Measurements from ENCODE around the gene TRPM1. TPM values are rescaled to one million over a fixed set of nuclear protein-coding genes. Genes with fewer than 3 reads are reported as not detected.

The TRPM1 gene
- total RNA-seq, 1 experiment from 2014 or later = not detected

GRCh38 chr15:31049682-31050615 lies 51.6 kb downstream of the TRPM1 start:
- no peak for DNase-seq (ENCODE audit: low read depth)

- no peak for DNase-seq (ENCODE audit: low read depth)
Observed at GRCh38 chr15:31049111-31049510, 52.4 kb downstream of the TRPM1 start.

GRCh38 chr15:31047437-31047836 lies 54.1 kb downstream of the TRPM1 start:
- no peak for DNase-seq (ENCODE audit: low read depth)

GRCh38 chr15:31046759-31047359 lies 54.7 kb downstream of the TRPM1 start:
- no peak for DNase-seq (ENCODE audit: low read depth)

- DNase-seq (ENCODE audit: low read depth) = no peak
Observed at GRCh38 chr15:31045606-31046005, 55.9 kb downstream of the TRPM1 start.

GRCh38 chr15:31042751-31043150 lies 58.8 kb downstream of the TRPM1 start:
- DNase-seq (ENCODE audit: low read depth) = no peak

- DNase-seq (ENCODE audit: low read depth) = no peak
Observed at GRCh38 chr15:31041610-31042009, 59.9 kb downstream of the TRPM1 start.

GRCh38 chr15:31040611-31041010 lies 60.9 kb downstream of the TRPM1 start:
- DNase-seq (ENCODE audit: low read depth) = no peak

- DNase-seq (ENCODE audit: low read depth) = no peak
Observed at GRCh38 chr15:31039961-31040360, 61.6 kb downstream of the TRPM1 start.

GRCh38 chr15:31037731-31038477 lies 63.6 kb downstream of the TRPM1 start:
- DNase-seq (ENCODE audit: low read depth) = no peak

- DNase-seq (ENCODE audit: low read depth) = no peak
Observed at GRCh38 chr15:31036783-31037182, 64.7 kb downstream of the TRPM1 start.

- no peak for DNase-seq (ENCODE audit: low read depth)
Observed at GRCh38 chr15:31035610-31036009, 65.9 kb downstream of the TRPM1 start.

GRCh38 chr15:31034152-31034551 lies 67.4 kb downstream of the TRPM1 start:
- DNase-seq (ENCODE audit: low read depth) = no peak

- no peak for DNase-seq (ENCODE audit: low read depth)
Observed at GRCh38 chr15:31032961-31033371, 68.6 kb downstream of the TRPM1 start.

GRCh38 chr15:31031471-31032067 lies 70.0 kb downstream of the TRPM1 start:
- peak; percentile 65 for DNase-seq (ENCODE audit: low read depth)

- DNase-seq (ENCODE audit: low read depth) = no peak
Observed at GRCh38 chr15:31027910-31028578, 73.5 kb downstream of the TRPM1 start.

- DNase-seq (ENCODE audit: low read depth) = no peak
Observed at GRCh38 chr15:31025996-31026395, 75.5 kb downstream of the TRPM1 start.

- DNase-seq (ENCODE audit: low read depth) = no peak
Observed at GRCh38 chr15:31024979-31025378, 76.5 kb downstream of the TRPM1 start.

GRCh38 chr15:31024330-31024729 lies 77.2 kb downstream of the TRPM1 start:
- peak; percentile 92 for DNase-seq (ENCODE audit: low read depth)

GRCh38 chr15:31023841-31024240 lies 77.7 kb downstream of the TRPM1 start:
- DNase-seq (ENCODE audit: low read depth) = no peak

GRCh38 chr15:31021067-31021665 lies 80.4 kb downstream of the TRPM1 start:
- DNase-seq (ENCODE audit: low read depth) = no peak

All from HT1080 (cell line).